SU-DHL-6 (cell line): Measurements from ENCODE around the gene CCND2.

Experiments used
- H2AFZ ChIP-seq: fragments of 200-600 bp; sonication (generic); 2 replicates; pipeline ENCODE4 v1.6.1; 2014; ENCODE audit warnings: low read depth, mild to moderate bottlenecking, moderate library complexity, mixed read lengths, antibody characterized with exemption, low read length; ENCODE audit not compliant: severe bottlenecking
- H3F3A ChIP-seq: fragments of 200-600 bp; shearing (Covaris generic); 2 replicates; pipeline ENCODE4 v1.6.0; 2016; ENCODE audit warnings: antibody characterized with exemption, mild to moderate bottlenecking; ENCODE audit not compliant: insufficient read depth
- H3K27ac ChIP-seq: fragments of 200-600 bp; sonication (generic); 2 replicates; pipeline ENCODE4 v1.5.1; 2016; ENCODE audit warnings: low read depth, mild to moderate bottlenecking, low read length, moderate library complexity, mixed read lengths
- H3K27me3 ChIP-seq: fragments of 200-600 bp; sonication (generic), shearing (Covaris generic); 2 replicates; pipeline ENCODE4 v1.6.0; 2014; ENCODE audit warnings: mild to moderate bottlenecking, low read length
- H3K36me3 ChIP-seq: fragments of 200-600 bp; sonication (generic); 2 replicates; pipeline ENCODE4 v1.6.1; 2014; ENCODE audit warnings: mild to moderate bottlenecking, low read length, mixed read lengths
- H3K4me2 ChIP-seq: fragments of 300-600, 200-600 bp; shearing (Covaris generic), sonication (generic); 2 replicates; pipeline ENCODE4 v1.6.0; 2014; ENCODE audit warnings: low read length, low read depth, mild to moderate bottlenecking; ENCODE audit not compliant: poor library complexity, severe bottlenecking
- H3K4me3 ChIP-seq: fragments of 200-600 bp; sonication (generic); 2 replicates; pipeline ENCODE4 v1.5.1; 2014; ENCODE audit warnings: antibody characterized with exemption, low read length, mild to moderate bottlenecking, mixed read lengths; ENCODE audit not compliant: insufficient read depth, poor library complexity, severe bottlenecking
- H3K79me2 ChIP-seq: fragments of 200-600 bp; sonication (generic); 2 replicates; pipeline ENCODE4 v1.6.1; 2014; ENCODE audit warnings: mild to moderate bottlenecking, low read length, moderate library complexity; ENCODE audit not compliant: insufficient read depth
- H3K9ac ChIP-seq: fragments of 200-600 bp; sonication (generic); 2 replicates; pipeline ENCODE4 v1.7.0; 2014; ENCODE audit warnings: mild to moderate bottlenecking, low read length
- H3K9me2 ChIP-seq: fragments of 200-600 bp; sonication (generic); replicated peaks from 2 replicates; pipeline ENCODE4 v1.6.1; 2014; ENCODE audit warnings: low read length; ENCODE audit not compliant: insufficient read depth
- H3K9me3 ChIP-seq: fragments of 200-600 bp; sonication (generic); 2 replicates; pipeline ENCODE4 v1.6.1; 2014; ENCODE audit warnings: low read length, mixed read lengths; ENCODE audit not compliant: insufficient read depth
- H4K20me1 ChIP-seq: fragments of 200-600 bp; sonication (generic); 2 replicates; pipeline ENCODE4 v1.6.1; 2014; ENCODE audit warnings: low read depth, mild to moderate bottlenecking, antibody characterized with exemption, low read length, moderate library complexity, mixed read lengths
- EZH2phosphoT487 ChIP-seq: fragments of 200-600 bp; sonication (generic), shearing (Covaris generic); conservative IDR thresholded peaks from 2 replicates; pipeline ENCODE4 v1.6.1; 2018; ENCODE audit warnings: mild to moderate bottlenecking, antibody characterized with exemption, low read length, moderate library complexity, mixed read lengths
- TF ChIP-seq, protein P1 (sequence below): fragments of 200-600 bp; sonication (generic); IDR thresholded peaks from one replicate; pipeline ENCODE4 v1.5.1; 2017; ENCODE audit warnings: antibody characterized with exemption, mild to moderate bottlenecking, low read length, moderate library complexity; ENCODE audit not compliant: insufficient read depth, poor library complexity, severe bottlenecking

CCND2 gene

DNA sequence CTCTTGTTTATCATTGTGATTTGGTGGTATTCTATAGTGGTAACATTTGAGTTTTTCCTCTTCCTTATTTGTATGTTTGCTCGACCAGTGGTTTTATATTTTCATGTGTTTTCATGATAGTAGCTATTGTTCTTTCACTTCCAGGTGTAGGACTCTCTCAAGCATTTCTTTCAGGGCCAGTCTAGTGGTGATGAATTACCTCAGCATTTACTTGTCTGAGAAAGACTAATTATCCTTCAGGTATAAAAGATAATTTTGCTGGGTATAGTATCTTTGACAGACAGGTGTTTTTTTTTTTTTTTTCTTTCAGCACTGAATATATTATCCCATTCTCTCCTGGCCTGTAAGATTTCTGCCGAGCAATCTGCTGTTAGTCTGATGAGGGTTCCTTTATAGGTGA is 35.0 kb upstream of the CCND2 start:
- Histone ChIP-seq H2AFZ (no peak overlapping the region), H3K27ac (no peak overlapping the region), H3F3A (no peaks in the 10 kb centered on the region)

DNA sequence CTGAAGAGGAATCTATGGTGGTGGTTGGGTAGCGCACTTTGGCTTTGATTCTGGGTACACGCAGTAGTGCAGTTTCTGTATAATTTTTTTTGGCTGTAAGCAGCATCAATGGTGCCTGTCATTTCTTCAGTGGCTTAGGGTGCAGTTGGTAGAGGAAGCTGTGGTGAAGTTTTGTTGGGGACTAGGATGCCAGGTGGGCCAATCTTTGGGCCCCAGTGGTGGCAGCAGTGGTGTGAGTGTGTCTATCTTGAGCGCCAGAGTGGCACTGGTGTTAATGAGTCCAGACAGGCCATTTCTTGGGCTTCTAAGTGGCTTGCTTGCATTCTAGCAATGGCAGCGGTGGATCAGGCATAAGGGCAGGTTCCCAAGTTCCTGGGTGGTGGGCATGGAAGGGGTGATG is 33.8 kb upstream of the CCND2 start:
- H3K4me2 ChIP-seq: no peak overlapping the region
- TF ChIP-seq, protein P1, sequence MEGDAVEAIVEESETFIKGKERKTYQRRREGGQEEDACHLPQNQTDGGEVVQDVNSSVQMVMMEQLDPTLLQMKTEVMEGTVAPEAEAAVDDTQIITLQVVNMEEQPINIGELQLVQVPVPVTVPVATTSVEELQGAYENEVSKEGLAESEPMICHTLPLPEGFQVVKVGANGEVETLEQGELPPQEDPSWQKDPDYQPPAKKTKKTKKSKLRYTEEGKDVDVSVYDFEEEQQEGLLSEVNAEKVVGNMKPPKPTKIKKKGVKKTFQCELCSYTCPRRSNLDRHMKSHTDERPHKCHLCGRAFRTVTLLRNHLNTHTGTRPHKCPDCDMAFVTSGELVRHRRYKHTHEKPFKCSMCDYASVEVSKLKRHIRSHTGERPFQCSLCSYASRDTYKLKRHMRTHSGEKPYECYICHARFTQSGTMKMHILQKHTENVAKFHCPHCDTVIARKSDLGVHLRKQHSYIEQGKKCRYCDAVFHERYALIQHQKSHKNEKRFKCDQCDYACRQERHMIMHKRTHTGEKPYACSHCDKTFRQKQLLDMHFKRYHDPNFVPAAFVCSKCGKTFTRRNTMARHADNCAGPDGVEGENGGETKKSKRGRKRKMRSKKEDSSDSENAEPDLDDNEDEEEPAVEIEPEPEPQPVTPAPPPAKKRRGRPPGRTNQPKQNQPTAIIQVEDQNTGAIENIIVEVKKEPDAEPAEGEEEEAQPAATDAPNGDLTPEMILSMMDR: no peak
- no peak for TF ChIP-seq EZH2phosphoT487
- no peaks in the 10 kb centered on the region for H3K9me2 ChIP-seq
- H3K27ac ChIP-seq: no peak overlapping the region
- no peak overlapping the region for H3K4me3 ChIP-seq
- no peaks in the 10 kb centered on the region for H3K79me2 ChIP-seq
- no peak overlapping the region for H3K9ac ChIP-seq
- no peaks in the 10 kb centered on the region for H3K27me3 ChIP-seq
- H3K9me3 ChIP-seq: no peaks in the 10 kb centered on the region
- H2AFZ ChIP-seq: no peak overlapping the region
- H3K36me3 ChIP-seq: no peaks in the 10 kb centered on the region
- H4K20me1 ChIP-seq: no peaks in the 10 kb centered on the region
- no peaks in the 10 kb centered on the region for H3F3A ChIP-seq

More for the DNA sequence above, 35.0 kb upstream of the CCND2 start:
- Histone ChIP-seq H3K9me3 (no peaks in the 10 kb centered on the region), H3K4me2 (no peak overlapping the region), H3K27me3 (no peaks in the 10 kb centered on the region), H3K9ac (no peak overlapping the region), H3K9me2 (no peaks in the 10 kb centered on the region), H3K36me3 (no peaks in the 10 kb centered on the region), H3K79me2 (no peaks in the 10 kb centered on the region), H4K20me1 (no peaks in the 10 kb centered on the region), H3K4me3 (no peak overlapping the region)
- TF ChIP-seq, protein P1: no peak
- no peak for TF ChIP-seq EZH2phosphoT487

DNA sequence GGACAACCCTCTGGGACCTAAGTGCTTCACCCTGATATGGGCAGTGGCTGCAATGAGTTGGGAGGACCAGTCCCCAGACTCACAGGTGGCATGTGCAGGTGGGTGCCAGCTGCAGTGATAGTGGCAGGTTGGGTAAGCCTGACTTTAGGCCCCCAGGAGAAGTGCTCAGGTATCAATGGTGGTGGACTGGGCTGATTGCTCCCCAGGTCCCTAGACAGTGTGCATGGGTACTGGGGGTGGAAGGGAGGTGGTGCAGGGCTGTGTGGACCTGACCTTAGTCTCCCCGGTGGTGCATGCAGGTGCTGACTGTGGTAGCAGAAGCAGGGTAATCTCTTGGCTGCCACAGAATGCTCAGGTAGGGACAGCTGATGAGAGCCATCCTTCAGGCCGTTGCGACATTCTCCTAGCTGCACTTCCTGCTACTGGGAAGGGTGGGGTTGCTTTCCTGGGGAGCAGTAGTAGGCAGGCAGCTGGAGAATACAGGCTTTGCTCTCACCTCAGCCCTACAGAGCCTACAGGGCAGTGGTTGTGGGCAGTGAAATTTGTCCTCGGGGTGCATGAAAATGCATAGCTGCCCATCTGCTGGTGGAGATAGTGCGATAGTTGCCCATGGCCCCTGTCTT is 33.3 kb upstream of the CCND2 start:
- no peaks in the 10 kb centered on the region for H3K9me3 ChIP-seq
- no peak overlapping the region for H3K9ac ChIP-seq
- H3F3A ChIP-seq: no peaks in the 10 kb centered on the region
- no peaks in the 10 kb centered on the region for H4K20me1 ChIP-seq
- H3K9me2 ChIP-seq: no peaks in the 10 kb centered on the region
- TF ChIP-seq, protein P1: no peak
- TF ChIP-seq EZH2phosphoT487: no peak
- no peaks in the 10 kb centered on the region for H3K79me2 ChIP-seq
- H3K27ac ChIP-seq: no peak overlapping the region
- no peaks in the 10 kb centered on the region for H3K27me3 ChIP-seq
- H3K36me3 ChIP-seq: no peaks in the 10 kb centered on the region
- no peak overlapping the region for H3K4me3 ChIP-seq
- H3K4me2 ChIP-seq: no peak overlapping the region
- H2AFZ ChIP-seq: no peak overlapping the region
